BLaER1 (cell line): ENCODE data around the gene GAL3ST2.
"Not testable (repeated sequence)": the region's sequence is repeated elsewhere in the genome, so short reads cannot be mapped to it uniquely, and the experiment has no call there.

Experiments used
- H3K27ac ChIP-seq: shearing (Covaris generic); formaldehyde crosslinking; 2 replicates; pipeline ENCODE4 v1.8.1; 2022
- H3K27me3 ChIP-seq: shearing (Covaris generic); formaldehyde crosslinking; 2 replicates; pipeline ENCODE4 v1.8.1; 2022
- H3K36me3 ChIP-seq: shearing (Covaris generic); formaldehyde crosslinking; 2 replicates; pipeline ENCODE4 v1.8.1; 2022
- H3K4me1 ChIP-seq: shearing (Covaris generic); formaldehyde crosslinking; 2 replicates; pipeline ENCODE4 v1.8.1; 2022
- H3K4me2 ChIP-seq: shearing (Covaris generic); formaldehyde crosslinking; 2 replicates; pipeline ENCODE4 v1.8.1; 2022
- H3K4me3 ChIP-seq: shearing (Covaris generic); formaldehyde crosslinking; 2 replicates; pipeline ENCODE4 v1.8.1; 2022
- H3K9ac ChIP-seq: shearing (Covaris generic); formaldehyde crosslinking; 2 replicates; pipeline ENCODE4 v1.8.1; 2022
- H3K9me3 ChIP-seq: shearing (Covaris generic); formaldehyde crosslinking; 2 replicates; pipeline ENCODE4 v1.8.1; 2022
- H4K20me1 ChIP-seq: shearing (Covaris generic); formaldehyde crosslinking; 2 replicates; pipeline ENCODE4 v1.8.1; 2022
- Cebpa-rat ChIP-seq: shearing (Covaris generic); IDR thresholded peaks from 2 replicates; pipeline ENCODE4 v1.8.1; 2022

The GAL3ST2 gene

DNA sequence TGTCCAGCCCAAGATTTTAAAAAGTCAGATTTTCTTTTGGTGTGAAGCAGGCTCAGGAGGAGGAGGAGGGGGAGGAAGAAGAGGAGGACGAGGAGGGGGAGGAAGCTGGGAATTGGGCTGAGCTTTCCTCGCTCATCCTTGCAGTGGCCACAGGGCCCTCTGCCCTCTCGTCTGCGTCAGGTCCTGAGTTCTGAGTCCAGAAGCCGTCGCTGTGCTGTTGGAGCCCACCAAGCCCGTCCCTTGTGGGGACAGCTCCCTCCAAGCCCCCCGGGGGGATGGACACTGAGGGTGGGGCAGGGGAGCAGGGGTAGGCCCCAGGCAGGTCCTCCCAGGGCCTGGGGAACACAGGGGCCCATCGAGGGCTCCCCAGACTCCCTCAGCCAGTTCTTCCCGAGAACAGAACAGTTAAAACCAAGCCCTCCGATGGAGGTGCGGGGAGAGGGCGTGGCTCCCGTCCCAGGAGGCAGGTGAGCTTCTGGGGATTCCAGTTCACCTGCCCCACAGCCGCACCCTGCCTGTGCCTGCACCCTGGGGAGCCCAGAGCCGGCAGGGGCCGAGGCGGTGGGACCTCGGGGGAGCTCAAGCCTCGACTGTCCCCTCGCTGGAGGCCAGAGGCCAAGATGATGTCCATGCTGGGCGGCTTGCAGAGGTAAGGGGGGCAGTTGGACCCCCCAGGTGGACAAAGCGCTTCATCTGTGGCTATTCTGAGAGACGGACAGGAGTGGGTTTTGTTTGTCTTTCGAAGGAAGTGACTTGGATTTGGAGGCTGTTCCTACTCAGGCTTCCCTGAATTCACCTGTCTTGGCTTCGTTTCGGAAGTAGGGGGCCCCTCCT, at the start of gene GAL3ST2:
TSS of gene GAL3ST2 (plus strand) at position 487 of the 834 bp plus-strand sequence. CDS start at position 621, 134 bp downstream.
- H3K27me3 ChIP-seq, result no peaks in the 10 kb centered on the region
- H3K4me3 ChIP-seq, result no peak within 1 kb of the TSS
- peak within 1 kb of the TSS; percentile 92 for H3K4me2 ChIP-seq
- no peak for TF ChIP-seq Cebpa-rat
- H3K36me3 ChIP-seq, result no peaks in the 10 kb centered on the region
- peaks cover 65% of the 10 kb centered on the region for H3K4me1 ChIP-seq
- peak within 1 kb of the TSS; percentile 89 for H3K27ac ChIP-seq
- H3K9ac ChIP-seq, result peak within 1 kb of the TSS; percentile 39; the same call in 1 of the 2 replicates
- peaks cover 21% of the 10 kb centered on the region for H3K9me3 ChIP-seq
- no peaks in the 10 kb centered on the region for H4K20me1 ChIP-seq

DNA sequence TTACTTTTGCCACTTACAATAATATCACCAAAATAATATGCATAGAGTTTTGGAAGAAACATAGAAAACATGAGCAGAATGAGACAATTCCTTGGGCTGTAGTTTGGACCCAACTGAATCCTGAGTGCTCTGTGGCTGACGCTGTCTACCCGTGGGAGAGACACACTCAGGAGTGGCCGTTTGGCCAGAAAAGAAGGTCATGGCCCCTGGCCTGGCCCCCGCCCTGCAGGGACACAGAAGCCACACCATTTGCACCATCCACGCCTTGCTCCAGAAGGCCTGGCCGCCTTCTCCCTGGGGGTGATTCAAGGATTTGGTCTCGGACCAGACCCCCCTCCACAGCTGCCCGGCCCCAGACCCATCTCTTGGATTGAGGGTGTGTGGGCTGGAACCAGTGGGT, 48.6 kb upstream of the GAL3ST2 start:
- H3K36me3 ChIP-seq, result peaks cover 32% of the 10 kb centered on the region
- no peak overlapping the region for H3K4me3 ChIP-seq
- no peak for TF ChIP-seq Cebpa-rat
- H3K9me3 ChIP-seq, result peaks cover 15% of the 10 kb centered on the region
- H3K9ac ChIP-seq, result no peak overlapping the region
- no peaks in the 10 kb centered on the region for H4K20me1 ChIP-seq
- H3K27ac ChIP-seq, result peak overlapping the region; percentile 30; the same call in 1 of the 2 replicates
- no peak overlapping the region; the same call in 1 of the 2 replicates for H3K4me2 ChIP-seq
- no peaks in the 10 kb centered on the region for H3K27me3 ChIP-seq
- peaks cover 85% of the 10 kb centered on the region for H3K4me1 ChIP-seq

DNA sequence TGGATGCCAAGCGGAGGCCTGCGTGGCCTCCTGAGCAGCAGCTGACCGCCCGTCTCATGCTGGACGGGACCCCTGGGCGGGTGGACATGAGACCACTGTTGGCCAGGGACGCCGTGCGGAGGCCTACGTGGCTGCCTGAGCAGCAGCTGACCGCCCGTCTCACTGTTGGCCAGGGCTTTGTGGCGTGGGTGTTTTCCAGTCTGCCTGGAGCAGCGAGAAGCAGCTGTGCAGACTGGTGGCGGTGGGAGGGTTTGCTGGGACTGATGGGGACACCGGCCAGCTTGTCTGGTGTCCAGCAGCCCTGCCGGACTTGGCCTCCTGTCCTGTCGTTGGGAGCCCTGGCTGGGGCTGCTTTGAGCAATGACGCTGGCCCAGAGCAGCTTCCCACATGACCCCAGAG, 48.0 kb upstream of the GAL3ST2 start:
- H3K4me1 ChIP-seq, result peaks cover 91% of the 10 kb centered on the region
- no peaks in the 10 kb centered on the region for H3K27me3 ChIP-seq
- H3K9ac ChIP-seq, result no peak overlapping the region
- no peaks in the 10 kb centered on the region for H4K20me1 ChIP-seq
- peaks cover 26% of the 10 kb centered on the region for H3K36me3 ChIP-seq
- no peak overlapping the region for H3K4me3 ChIP-seq
- peaks cover 9% of the 10 kb centered on the region for H3K9me3 ChIP-seq
- H3K4me2 ChIP-seq, result peak overlapping the region; percentile 7; the same call in 1 of the 2 replicates
- peak overlapping the region; percentile 30; the same call in 1 of the 2 replicates for H3K27ac ChIP-seq
- TF ChIP-seq Cebpa-rat, result no peak

GRCh38 chr2:241729868-241730267, 46.8 kb upstream of the GAL3ST2 start:
- Histone ChIP-seq H3K9ac (no peak overlapping the region), H3K4me2 (peak overlapping the region; percentile 98), H3K36me3 (peaks cover 14% of the 10 kb centered on the region), H3K9me3 (no peaks in the 10 kb centered on the region), H4K20me1 (no peaks in the 10 kb centered on the region), H3K27me3 (no peaks in the 10 kb centered on the region), H3K27ac (peak overlapping the region; percentile 72; the same call in 1 of the 2 replicates), H3K4me1 (peaks cover 88% of the 10 kb centered on the region), H3K4me3 (no peak overlapping the region)
- no peak for TF ChIP-seq Cebpa-rat

- TF ChIP-seq Cebpa-rat, result no peak
- Histone ChIP-seq H3K27me3 (no peaks in the 10 kb centered on the region), H4K20me1 (peaks cover 2% of the 10 kb centered on the region; the same call in 1 of the 2 replicates), H3K9me3 (no peaks in the 10 kb centered on the region), H3K4me3 (no peak overlapping the region), H3K4me2 (peak overlapping the region; percentile 98), H3K27ac (peak overlapping the region; percentile 72), H3K36me3 (0 out of 2 replicates have a peak, but pooled peaks cover 7% of the 10 kb centered on the region), H3K9ac (no peak overlapping the region; the same call in 1 of the 2 replicates), H3K4me1 (peaks cover 84% of the 10 kb centered on the region)
Observed at GRCh38 chr2:241730671-241731293, 45.8 kb upstream of the GAL3ST2 start.

DNA sequence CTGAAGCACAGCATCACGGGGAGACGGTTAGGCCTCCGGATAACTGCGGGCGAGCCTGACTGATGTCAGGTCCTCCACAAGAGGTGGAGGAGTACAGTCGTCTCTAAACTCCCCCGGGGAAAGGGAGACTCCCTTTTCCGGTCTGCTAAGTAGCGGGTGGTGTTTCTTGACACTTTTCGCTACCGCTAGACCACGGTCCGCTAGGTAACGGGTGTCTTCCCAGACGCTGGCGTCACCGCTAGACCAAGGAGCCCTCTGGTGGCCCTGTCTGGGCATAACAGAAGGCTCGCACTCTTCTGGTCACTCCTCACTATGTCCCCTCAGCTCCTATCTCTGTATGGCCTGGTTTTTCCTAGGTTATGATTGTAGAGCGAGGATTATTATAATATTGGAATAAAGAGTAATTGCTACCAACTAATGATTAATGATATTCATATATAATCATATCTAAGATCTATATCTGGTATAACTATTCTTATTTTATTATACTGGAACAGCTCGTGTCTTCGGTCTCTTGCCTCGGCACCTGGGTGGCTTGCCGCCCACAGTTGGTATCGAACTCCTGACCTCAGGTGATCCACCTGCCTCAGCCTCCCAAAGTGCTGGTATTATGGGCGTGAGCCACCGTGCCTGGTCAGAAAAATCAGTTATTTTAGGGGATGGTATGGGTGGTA, 44.0 kb upstream of the GAL3ST2 start:
- H3K4me2 ChIP-seq, result peak overlapping the region; percentile 98
- not testable (repeated sequence) for H3K9me3 ChIP-seq, H3K27me3 ChIP-seq, H4K20me1 ChIP-seq
- peaks cover 12% of the 10 kb centered on the region; the same call in 1 of the 2 replicates for H3K36me3 ChIP-seq
- H3K4me1 ChIP-seq, result peaks cover 84% of the 10 kb centered on the region
- peak overlapping the region; percentile 81; the same call in 1 of the 2 replicates for H3K4me3 ChIP-seq
- H3K27ac ChIP-seq, result peak overlapping the region; percentile 93
- H3K9ac ChIP-seq, result peak overlapping the region; percentile 53; the same call in 1 of the 2 replicates

GRCh38 chr2:241733391-241734207, 43.0 kb upstream of the GAL3ST2 start:
- peaks cover 15% of the 10 kb centered on the region for H3K36me3 ChIP-seq
- peak overlapping the region; percentile 98 for H3K4me2 ChIP-seq
- no peaks in the 10 kb centered on the region for H3K9me3 ChIP-seq
- TF ChIP-seq Cebpa-rat, result no peak
- H4K20me1 ChIP-seq, result peaks cover 18% of the 10 kb centered on the region
- H3K27ac ChIP-seq, result peak overlapping the region; percentile 93
- peak overlapping the region; percentile 86 for H3K9ac ChIP-seq
- H3K4me1 ChIP-seq, result peaks cover 84% of the 10 kb centered on the region
- H3K4me3 ChIP-seq, result peak overlapping the region; percentile 81
- no peaks in the 10 kb centered on the region for H3K27me3 ChIP-seq

DNA sequence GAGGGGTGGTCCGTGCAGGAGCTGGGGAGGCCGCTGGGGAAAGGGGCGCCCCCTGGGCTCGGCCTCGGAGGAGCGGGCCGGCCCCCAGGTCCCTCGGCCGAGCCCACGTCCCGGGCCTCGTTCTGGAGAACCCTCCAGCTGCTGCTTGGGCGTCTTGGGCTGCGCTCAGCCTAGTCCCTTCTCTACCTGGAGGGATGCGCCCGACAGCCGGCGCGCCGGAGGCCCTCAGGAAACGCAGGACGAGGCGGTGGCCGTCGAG, 42.5 kb upstream of the GAL3ST2 start:
- Histone ChIP-seq H4K20me1 (peaks cover 24% of the 10 kb centered on the region), H3K9me3 (no peaks in the 10 kb centered on the region), H3K9ac (peak overlapping the region; percentile 86), H3K4me3 (peak overlapping the region; percentile 81), H3K4me2 (peak overlapping the region; percentile 98), H3K27ac (peak overlapping the region; percentile 93), H3K4me1 (peaks cover 84% of the 10 kb centered on the region), H3K27me3 (no peaks in the 10 kb centered on the region), H3K36me3 (peaks cover 13% of the 10 kb centered on the region)
- TF ChIP-seq Cebpa-rat, result no peak

- TF ChIP-seq Cebpa-rat, result no peak
Observed at GRCh38 chr2:241734467-241735208, 42.0 kb upstream of the GAL3ST2 start, which contains the start of gene D2HGDH. Gene D2HGDH (plus strand): TSS chr2:241734630. CDS start chr2:241735225, 595 bp downstream.

More at GRCh38 chr2:241734467-241735208, 42.0 kb upstream of the GAL3ST2 start, which contains the start of gene D2HGDH:
- Histone ChIP-seq H3K27ac (peak within 1 kb of the TSS; percentile 93), H4K20me1 (peaks cover 29% of the 10 kb centered on the region), H3K36me3 (peaks cover 18% of the 10 kb centered on the region), H3K9me3 (no peaks in the 10 kb centered on the region), H3K4me1 (peaks cover 87% of the 10 kb centered on the region), H3K9ac (peak within 1 kb of the TSS; percentile 86), H3K4me2 (peak within 1 kb of the TSS; percentile 98), H3K27me3 (no peaks in the 10 kb centered on the region), H3K4me3 (peak within 1 kb of the TSS; percentile 81)
